H1 (cell line): ENCODE measurements around the gene SMIM35. TPM values are rescaled to one million over a fixed set of nuclear protein-coding genes. Genes with fewer than 3 reads are reported as not detected.

Source experiments
- CTCF ChIA-PET: fragments of 300-600 bp; sonication (Branson Sonifier 250); formaldehyde crosslinking; loops from one replicate; lab custom pipeline; 2021; ENCODE audit not compliant: partially characterized antibody; lab: Charles Lee
- POLR2A ChIA-PET: fragments of 300-600 bp; sonication (Branson Sonifier 250); formaldehyde crosslinking; loops from one replicate; lab custom pipeline; 2021; ENCODE audit warnings: inconsistent platforms; ENCODE audit not compliant: partially characterized antibody; lab: Charles Lee
- DNase-seq, 2 experiments: peaks; one replicate each; pipeline versions ENCODE4 v3.0.0 to v3.0.0-alpha.2; 2010 to 2022; ENCODE audit warnings: low spot score in 2 of 2, low read depth in 1 of 2, mixed read lengths in 1 of 2
- FAIRE-seq: peaks from 2 replicates; lab custom pipeline; 2011; peaks lifted over from hg19 to GRCh38; lab: Jason Lieb, UNC
- H2AFZ ChIP-seq: 2 replicates; pipeline ENCODE4 v1.8.1; 2012; ENCODE audit warnings: low read length, inconsistent platforms
- H2AK5ac ChIP-seq: 2 replicates; pipeline ENCODE4 v1.6.1; 2013; ENCODE audit warnings: low read depth, low read length
- H2BK120ac ChIP-seq: replicated peaks from 2 replicates; pipeline ENCODE3; 2013; ENCODE audit warnings: low read depth, low read length, inconsistent platforms
- H2BK12ac ChIP-seq: 2 replicates; pipeline ENCODE4 v1.6.1; 2013; ENCODE audit warnings: low read depth, low read length
- H2BK15ac ChIP-seq: 2 replicates; pipeline ENCODE4 v1.6.1; 2013; ENCODE audit warnings: low read length
- H2BK20ac ChIP-seq: 2 replicates; pipeline ENCODE4 v1.6.1; 2013; ENCODE audit warnings: low read length
- H2BK5ac ChIP-seq: 2 replicates; pipeline ENCODE4 v1.6.1; 2013; ENCODE audit warnings: low read depth, low read length
- H3K14ac ChIP-seq: 2 replicates; pipeline ENCODE4 v1.6.1; 2013; ENCODE audit warnings: inconsistent platforms; ENCODE audit not compliant: insufficient read length
- H3K18ac ChIP-seq: 2 replicates; pipeline ENCODE4 v1.6.1; 2013; ENCODE audit warnings: low read length; ENCODE audit errors: extremely low read depth
- H3K23ac ChIP-seq: 2 replicates; pipeline ENCODE4 v1.6.1; 2013; ENCODE audit warnings: inconsistent platforms; ENCODE audit not compliant: insufficient read length
- H3K23me2 ChIP-seq: 2 replicates; pipeline ENCODE4 v1.6.1; 2013; ENCODE audit warnings: low read depth, low read length
- H3K27ac ChIP-seq: 2 replicates; pipeline ENCODE4 v1.6.1; 2011; ENCODE audit warnings: low read depth, low read length, inconsistent platforms
- H3K27me3 ChIP-seq, 4 experiments: replicated peaks in 1 of 4; 1 replicate in 1 of 4; 2 replicates in 3 of 4; pipeline versions ENCODE4 v1.6.1 to v1.8.1; 2011 to 2013; ENCODE audit warnings: low read length in 3 of 4, mild to moderate bottlenecking in 3 of 4, inconsistent platforms in 2 of 4, mixed read lengths in 2 of 4, moderate library complexity in 1 of 4; ENCODE audit not compliant: control insufficient read depth in 3 of 4, insufficient read depth in 3 of 4; ENCODE audit errors: extremely low read depth in 1 of 4
- H3K36me3 ChIP-seq, 4 experiments: 2 replicates each; pipeline versions ENCODE4 v1.6.1 to v1.8.1; 2011 to 2013; ENCODE audit warnings: mild to moderate bottlenecking in 4 of 4, low read length in 3 of 4, moderate library complexity in 2 of 4, control low read depth in 1 of 4, inconsistent platforms in 1 of 4; ENCODE audit not compliant: insufficient read depth in 4 of 4, control insufficient read depth in 2 of 4
- H3K4ac ChIP-seq: replicated peaks from 2 replicates; pipeline ENCODE3; 2013; ENCODE audit warnings: low read length, low read depth, mixed read lengths, inconsistent platforms; ENCODE audit not compliant: insufficient read length
- H3K4me1 ChIP-seq, 4 experiments: replicated peaks in 1 of 4; 1 replicate in 1 of 4; 2 replicates in 3 of 4; pipeline versions ENCODE4 v1.6.1 to v1.8.1; 2011 to 2013; ENCODE audit warnings: low read length in 3 of 4, inconsistent platforms in 2 of 4, mixed read lengths in 1 of 4; ENCODE audit not compliant: insufficient read depth in 4 of 4, control insufficient read depth in 3 of 4
- H3K4me2 ChIP-seq, 2 experiments: 2 replicates each; pipeline versions ENCODE4 v1.6.1 to v1.8.1; 2011 to 2013; ENCODE audit warnings: low read depth in 2 of 2, low read length in 2 of 2, control low read depth in 1 of 2, inconsistent platforms in 1 of 2, mild to moderate bottlenecking in 1 of 2; ENCODE audit not compliant: insufficient read depth in 1 of 2
- H3K4me3 ChIP-seq, 4 experiments: fragments of 200-600, 300-600 bp in 1 of 4; sonication (generic), shearing (Covaris generic), sonication (Bioruptor Twin) in 1 of 4; 2 replicates each; pipeline versions ENCODE4 v1.5.1 to v1.8.1; 2011 to 2016; ENCODE audit warnings: low read length in 4 of 4, low read depth in 3 of 4, control low read depth in 2 of 4, inconsistent platforms in 2 of 4, mild to moderate bottlenecking in 2 of 4, mixed read lengths in 1 of 4, moderate library complexity in 1 of 4; ENCODE audit not compliant: insufficient read depth in 2 of 4; ENCODE audit errors: extremely low read depth in 1 of 4
- H3K56ac ChIP-seq: replicated peaks from 2 replicates; pipeline ENCODE3; 2013; ENCODE audit warnings: low read depth, mild to moderate bottlenecking, mixed read lengths, low read length, inconsistent platforms; ENCODE audit not compliant: insufficient read length
- H3K79me1 ChIP-seq: 2 replicates; pipeline ENCODE4 v1.6.1; 2013; ENCODE audit warnings: low read depth, low read length, control low read depth
- H3K79me2 ChIP-seq, 2 experiments: 2 replicates each; pipeline versions ENCODE4 v1.6.1 to v1.8.1; 2012 to 2013; ENCODE audit warnings: low read length in 2 of 2, mild to moderate bottlenecking in 2 of 2, inconsistent platforms in 1 of 2; ENCODE audit not compliant: insufficient read depth in 2 of 2, control insufficient read depth in 1 of 2
- H3K9ac ChIP-seq, 4 experiments: replicated peaks in 1 of 4; 1 replicate in 1 of 4; 2 replicates in 3 of 4; pipeline versions ENCODE4 v1.6.1 to v1.8.1; 2011 to 2013; ENCODE audit warnings: low read depth in 3 of 4, low read length in 3 of 4, control low read depth in 2 of 4, mild to moderate bottlenecking in 2 of 4, moderate library complexity in 2 of 4, inconsistent platforms in 1 of 4; ENCODE audit errors: extremely low read depth in 1 of 4
- H3K9me3 ChIP-seq, 2 experiments: 2 replicates each; pipeline versions ENCODE4 v1.6.1 to v1.8.1; 2012 to 2013; ENCODE audit warnings: mild to moderate bottlenecking in 2 of 2, moderate library complexity in 2 of 2, control low read depth in 1 of 2, inconsistent platforms in 1 of 2, low read depth in 1 of 2, low read length in 1 of 2, mixed read lengths in 1 of 2; ENCODE audit not compliant: insufficient read depth in 2 of 2
- H4K20me1 ChIP-seq, 2 experiments: replicated peaks in 1 of 2; 2 replicates each; pipeline versions ENCODE3 to v1.8.1; 2011 to 2013; ENCODE audit warnings: inconsistent platforms in 2 of 2, low read length in 2 of 2, mild to moderate bottlenecking in 1 of 2; ENCODE audit not compliant: insufficient read depth in 2 of 2, control insufficient read depth in 1 of 2
- H4K5ac ChIP-seq: 2 replicates; pipeline ENCODE4 v1.6.1; 2013; ENCODE audit warnings: low read length, low read depth, mixed read lengths, inconsistent platforms; ENCODE audit not compliant: insufficient read length
- H4K8ac ChIP-seq: 2 replicates; pipeline ENCODE4 v1.8.0; 2013; ENCODE audit warnings: mild to moderate bottlenecking, moderate library complexity, low read length, inconsistent platforms; ENCODE audit not compliant: insufficient read depth; ENCODE audit errors: extremely low read depth
- H4K91ac ChIP-seq: replicated peaks from 2 replicates; pipeline ENCODE3; 2013; ENCODE audit warnings: low read length, mixed read lengths, inconsistent platforms; ENCODE audit not compliant: insufficient read length
- BCL11A ChIP-seq, 2 experiments: IDR thresholded peaks; one replicate each; pipeline ENCODE4 v1.6.1; 2011; ENCODE audit warnings: low read depth in 2 of 2, low read length in 2 of 2, mild to moderate bottlenecking in 2 of 2
- RBBP5 ChIP-seq: IDR thresholded peaks from 2 replicates; pipeline ENCODE4 v1.7.1; 2012; ENCODE audit warnings: low read depth, mild to moderate bottlenecking, inconsistent platforms, low read length, moderate library complexity, borderline replicate concordance
- WGBS, 2 experiments: shearing (Covaris generic) in 1 of 2; methylation state at CpG; one replicate each; pipeline versions ENCODE4 v1.1.6 to v1.1.7; 2013 to 2015; ENCODE audit warnings: low lambda C conversion rate in 2 of 2, mixed read lengths in 2 of 2, inconsistent platforms in 1 of 2, low coverage in 1 of 2, missing lambda C conversion rate in 1 of 2; ENCODE audit not compliant: insufficient replicate concordance in 2 of 2, insufficient coverage in 1 of 2, insufficient read length in 1 of 2; ENCODE audit errors: extremely low coverage in 1 of 2, missing lambda C conversion rate in 1 of 2; 5-methylcytosine and 5-hydroxymethylcytosine counted together
- polyA plus RNA-seq, 7 experiments: library from polyadenylated mRNA; depleted of rRNA in 3 of 7; stranded (reverse) in 5 of 7; unstranded in 2 of 7; fragments of >200 nt in 5 of 7; fragments of 200-250 nt in 2 of 7; gene quantifications; 1 replicate in 5 of 7; 2 replicates in 1 of 7; 4 replicates in 1 of 7; pipeline versions ENCODE4 v1.2.1 to v1.2.3, GENCODE V29; 2011 to 2013; ENCODE audit warnings: missing spikeins in 2 of 7, mixed read lengths in 2 of 7
- total RNA-seq: library from RNA; stranded (reverse); fragmentation: NEBNext Ultra II Directional; extraction: Animal tissue kit (Norgen Biotek cat#: 25700); gene quantifications from 2 replicates; pipeline ENCODE4 v1.2.1, GENCODE V29; 2021

The SMIM35 gene
- total and polyA plus RNA-seq, 2 of the 8 experiments (the other 6 are each of a cell fraction or from before 2014, with no cell fraction given) = not detected

GRCh38 chr11:118061586-118062125 is 25.1 kb downstream of the SMIM35 start:
- Histone ChIP-seq H3K4me1 (no peaks in the 10 kb centered on the region), H2BK120ac (no peak overlapping the region), H2BK5ac (no peak overlapping the region), H3K9ac (no peak overlapping the region), H3K23me2 (no peaks in the 10 kb centered on the region), H2AK5ac (no peak overlapping the region), H3K79me2 (no peaks in the 10 kb centered on the region), H4K20me1 (no peaks in the 10 kb centered on the region), H3K4me3 (no peak overlapping the region), H3K14ac (no peak overlapping the region), H4K8ac (no peak overlapping the region), H3K36me3 (no peaks in the 10 kb centered on the region), H4K5ac (no peak overlapping the region), H3K23ac (no peak overlapping the region), H3K27me3 (no peaks in the 10 kb centered on the region), H2BK12ac (no peak overlapping the region), H3K4me2 (no peak overlapping the region), H3K56ac (no peak overlapping the region), H3K9me3 (no peaks in the 10 kb centered on the region), H2BK20ac (no peak overlapping the region), H2BK15ac (no peak overlapping the region), H3K18ac (no peak overlapping the region), H4K91ac (no peak overlapping the region), H3K79me1 (no peaks in the 10 kb centered on the region), H2AFZ (no peak overlapping the region), H3K27ac (no peak overlapping the region), H3K4ac (no peak overlapping the region)
- no peak for DNase-seq
- POLR2A ChIA-PET = interaction anchor here (1.1 kb wide), 1 partner anchor 47 kb away, joined by 3 read pairs; no protein-coding TSS in a partner anchor
- WGBS, 2 experiments = 96% methylated on average over 6 of the region's 6 CpGs; no CpG with 5 or more reads in 1 of the 2 experiments
- CTCF ChIA-PET = interaction anchor here (0.7 to 1.9 kb wide), 10 partner anchors 8 to 243 kb away, joined by 3 to 5 read pairs (median 4); no protein-coding TSS in a partner anchor
- FAIRE-seq = no peak
- TF ChIP-seq BCL11A (IDR thresholded peaks at IDR 0.05; ENCODE audit: low read depth in 2 of 2, low read length in 2 of 2) (no peak), RBBP5 (no peak)
